NCI-H2227 (cell line): ENCODE measurements around the gene PRR23B.

Experiments
- DNase-seq: peaks from one replicate; lab custom pipeline; 2025; ENCODE audit not compliant: unreplicated experiment; lab: John Stamatoyannopoulos, UW

Gene PRR23B

GRCh38 chr3:138975351-138975750, 45.4 kb downstream of the PRR23B start:
- DNase-seq = no peak

GRCh38 chr3:138974462-138974861, 46.3 kb downstream of the PRR23B start:
- DNase-seq = no peak

GRCh38 chr3:138972941-138973340, 47.8 kb downstream of the PRR23B start:
- DNase-seq = no peak

- no peak for DNase-seq
Observed at GRCh38 chr3:138971766-138972320, 48.9 kb downstream of the PRR23B start.
